Measurements from ENCODE around the gene TMEM219. TPM values are rescaled to one million over a fixed set of nuclear protein-coding genes. Genes with fewer than 3 reads are reported as not detected.

Gene TMEM219
- total RNA-seq, 3 donors from 2014 or later = 111 to 135 (median 128) TPM

DNA sequence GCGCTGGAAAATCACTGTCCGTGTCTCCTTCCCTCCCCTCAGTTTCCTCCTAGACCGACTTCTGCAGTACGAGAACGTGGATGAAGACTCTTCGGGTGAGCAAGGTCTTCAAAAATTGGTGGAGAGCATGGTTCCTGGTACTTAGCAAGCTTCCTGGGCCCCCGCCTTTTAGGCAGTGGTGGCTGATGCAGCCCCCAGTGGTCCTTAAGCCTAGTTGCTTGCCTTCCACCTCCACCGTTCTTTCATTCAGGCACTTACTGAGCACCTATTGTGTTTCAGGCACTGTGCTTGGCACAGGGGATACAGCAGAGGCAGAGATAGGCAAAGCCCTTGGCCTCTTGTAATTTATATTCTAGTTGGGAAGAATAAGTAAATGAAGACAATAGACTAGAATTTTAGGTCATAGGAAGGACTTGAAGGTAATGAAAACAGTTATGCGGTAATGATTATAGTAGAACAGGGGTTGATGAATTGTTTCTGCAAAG is 34.9 kb downstream of the TMEM219 start:
- Histone ChIP-seq H3K36me3 (no peaks in the 10 kb centered on the region), H3K4me3 (peak overlapping the region; percentile 70 to 85 (median 84)), H3K27ac (peak overlapping the region; percentile 96), H3K9me3 (no peaks in the 10 kb centered on the region), H3K4me1 (peaks cover 4 to 10% of the 10 kb centered on the region in 2 donors), H3K27me3 (no peaks in the 10 kb centered on the region)
- DNase-seq (ENCODE audit: low spot score in 2 of 2) = no peak
- TF ChIP-seq, protein P1, sequence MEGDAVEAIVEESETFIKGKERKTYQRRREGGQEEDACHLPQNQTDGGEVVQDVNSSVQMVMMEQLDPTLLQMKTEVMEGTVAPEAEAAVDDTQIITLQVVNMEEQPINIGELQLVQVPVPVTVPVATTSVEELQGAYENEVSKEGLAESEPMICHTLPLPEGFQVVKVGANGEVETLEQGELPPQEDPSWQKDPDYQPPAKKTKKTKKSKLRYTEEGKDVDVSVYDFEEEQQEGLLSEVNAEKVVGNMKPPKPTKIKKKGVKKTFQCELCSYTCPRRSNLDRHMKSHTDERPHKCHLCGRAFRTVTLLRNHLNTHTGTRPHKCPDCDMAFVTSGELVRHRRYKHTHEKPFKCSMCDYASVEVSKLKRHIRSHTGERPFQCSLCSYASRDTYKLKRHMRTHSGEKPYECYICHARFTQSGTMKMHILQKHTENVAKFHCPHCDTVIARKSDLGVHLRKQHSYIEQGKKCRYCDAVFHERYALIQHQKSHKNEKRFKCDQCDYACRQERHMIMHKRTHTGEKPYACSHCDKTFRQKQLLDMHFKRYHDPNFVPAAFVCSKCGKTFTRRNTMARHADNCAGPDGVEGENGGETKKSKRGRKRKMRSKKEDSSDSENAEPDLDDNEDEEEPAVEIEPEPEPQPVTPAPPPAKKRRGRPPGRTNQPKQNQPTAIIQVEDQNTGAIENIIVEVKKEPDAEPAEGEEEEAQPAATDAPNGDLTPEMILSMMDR (IDR thresholded peaks at IDR 0.05) = no peak
- TF ChIP-seq POLR2AphosphoS5 (IDR thresholded peaks at IDR 0.05) = no peak
- TF ChIP-seq POLR2A (IDR thresholded peaks at IDR 0.05) = no peak
- intact Hi-C loops (cut with DNase I; ENCODE audit: low total_unique reads) = no loop called here

DNA sequence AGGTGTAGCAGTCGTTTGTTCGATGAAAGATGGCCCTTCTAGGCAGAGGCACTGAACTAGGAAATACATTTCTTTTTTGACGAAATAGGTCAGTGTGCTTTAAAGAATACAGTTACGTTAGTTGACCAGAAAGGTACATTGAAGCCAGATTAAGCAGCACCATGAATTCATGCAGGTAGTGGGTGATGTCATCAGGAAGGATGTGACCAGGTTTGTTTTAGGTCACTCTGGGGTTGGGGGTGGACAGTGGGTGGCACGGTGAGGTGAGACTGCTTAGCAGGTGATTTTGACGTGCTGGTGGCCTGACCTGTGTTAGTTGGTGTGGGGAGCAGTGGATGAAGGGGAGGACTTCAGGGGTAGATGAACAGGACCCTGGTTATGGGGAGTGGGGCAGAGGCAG is 37.7 kb downstream of the TMEM219 start:
- Histone ChIP-seq H3K4me3 (no peak overlapping the region), H3K9me3 (no peaks in the 10 kb centered on the region), H3K27me3 (no peaks in the 10 kb centered on the region), H3K36me3 (no peaks in the 10 kb centered on the region), H3K4me1 (peaks cover 4% of the 10 kb centered on the region in 2 donors), H3K27ac (no peak overlapping the region)
- TF ChIP-seq POLR2AphosphoS5 (IDR thresholded peaks at IDR 0.05) (no peak), POLR2A (IDR thresholded peaks at IDR 0.05) (no peak)
- TF ChIP-seq, protein P1 (IDR thresholded peaks at IDR 0.05) = no peak
- DNase-seq (ENCODE audit: low spot score in 2 of 2) = no peak
- intact Hi-C loops (cut with DNase I; ENCODE audit: low total_unique reads) = loop anchor here (1.0 kb wide), 1 partner anchor 30 kb away; no protein-coding TSS in a partner anchor

DNA sequence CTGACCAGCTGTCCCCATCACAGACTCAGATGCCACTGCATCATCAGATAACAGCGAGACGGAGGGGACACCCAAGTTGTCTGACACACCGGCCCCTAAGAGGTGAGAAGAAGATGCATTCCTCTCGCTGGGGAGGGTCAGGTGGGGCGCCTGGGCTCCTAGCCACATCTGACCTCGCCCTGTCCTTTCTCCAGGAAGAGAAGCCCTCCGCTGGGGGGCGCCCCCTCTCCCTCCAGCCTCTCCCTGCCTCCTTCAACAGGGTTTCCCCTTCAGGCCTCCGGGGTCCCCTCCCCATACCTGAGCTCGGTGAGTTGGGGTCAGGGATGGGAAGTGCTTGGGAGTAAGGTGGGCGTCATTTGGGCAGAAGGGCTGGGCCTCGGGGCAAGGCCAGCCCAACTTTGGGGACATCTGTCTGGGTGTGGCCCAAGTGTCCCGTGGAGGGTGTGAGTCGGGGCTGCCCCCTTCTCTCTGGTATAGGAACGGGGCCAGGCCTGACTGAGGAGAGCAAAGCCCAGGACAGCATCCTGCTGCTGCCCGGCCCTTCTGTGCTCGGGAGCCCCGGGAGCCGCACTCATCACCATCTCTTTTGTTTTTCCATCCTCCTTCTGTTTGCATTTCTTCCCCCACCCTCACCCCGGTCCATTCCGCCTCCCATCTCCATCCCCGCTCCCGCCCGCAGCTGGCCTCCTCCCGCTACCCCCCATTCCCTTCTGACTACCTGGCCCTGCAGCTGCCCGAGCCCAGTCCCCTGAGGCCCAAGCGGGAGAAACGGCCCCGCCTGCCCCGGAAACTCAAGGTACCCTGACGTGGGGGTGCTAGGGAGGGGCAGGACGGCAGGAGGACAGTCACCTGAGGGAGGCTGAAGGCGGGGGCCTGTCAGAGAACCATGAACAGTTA is 39.1 kb downstream of the TMEM219 start:
- H3K9me3 ChIP-seq = no peaks in the 10 kb centered on the region
- peaks cover 0 to 4% of the 10 kb centered on the region in 2 donors for H3K4me1 ChIP-seq
- DNase-seq (ENCODE audit: low spot score in 2 of 2) = no peak
- TF ChIP-seq POLR2A (IDR thresholded peaks at IDR 0.05) (no peak), POLR2AphosphoS5 (IDR thresholded peaks at IDR 0.05) (no peak)
- TF ChIP-seq, protein P1 (IDR thresholded peaks at IDR 0.05) = no peak
- intact Hi-C loops (cut with DNase I; ENCODE audit: low total_unique reads) = no loop called here
- no peaks in the 10 kb centered on the region for H3K27me3 ChIP-seq
- no peaks in the 10 kb centered on the region for H3K36me3 ChIP-seq
- H3K4me3 ChIP-seq = no peak overlapping the region
- no peak overlapping the region for H3K27ac ChIP-seq

DNA sequence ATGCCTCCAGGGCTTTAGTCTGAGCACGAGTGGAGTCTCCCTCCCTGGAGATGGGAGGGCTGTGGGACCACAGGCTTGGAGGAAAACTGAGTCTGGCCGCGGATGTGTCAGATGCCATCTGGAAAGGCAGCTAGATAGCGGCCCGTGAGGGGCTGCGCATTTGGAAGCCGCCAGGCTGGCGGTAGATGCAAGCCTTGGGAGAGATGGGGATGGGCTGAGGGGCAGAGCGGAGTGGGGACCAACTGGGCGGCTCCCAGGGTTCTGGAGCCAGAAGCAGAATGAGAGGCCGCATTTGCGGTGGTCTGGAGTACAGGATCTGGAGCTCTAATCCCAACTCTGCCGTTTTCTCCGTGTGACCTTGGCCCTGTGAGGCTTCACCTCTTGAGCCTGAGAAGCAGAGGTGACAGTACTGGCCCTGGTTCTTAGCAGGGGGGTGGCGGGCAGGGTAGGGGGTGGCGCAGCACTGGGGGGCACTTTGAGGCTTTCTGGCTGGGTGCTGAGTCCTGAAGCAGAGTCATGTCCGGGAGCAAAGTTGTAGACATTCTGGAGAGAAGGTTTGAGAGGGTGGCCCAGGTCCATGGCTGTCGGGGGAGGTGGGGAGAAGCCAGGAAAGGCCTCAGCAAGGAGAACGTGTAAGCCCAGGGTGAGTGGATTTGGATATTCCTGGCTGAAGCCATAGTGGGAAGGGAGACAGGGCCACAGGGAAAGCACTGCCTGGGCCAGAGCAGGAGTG is 40.9 kb downstream of the TMEM219 start:
- DNase-seq (ENCODE audit: low spot score in 2 of 2) = no peak
- Histone ChIP-seq H3K27ac (no peak overlapping the region), H3K36me3 (no peaks in the 10 kb centered on the region), H3K9me3 (no peaks in the 10 kb centered on the region), H3K27me3 (no peaks in the 10 kb centered on the region), H3K4me1 (no peaks in the 10 kb centered on the region), H3K4me3 (no peak overlapping the region)
- TF ChIP-seq, protein P1 (IDR thresholded peaks at IDR 0.05) = no peak
- no peak for TF ChIP-seq POLR2A (IDR thresholded peaks at IDR 0.05)
- TF ChIP-seq POLR2AphosphoS5 (IDR thresholded peaks at IDR 0.05) = no peak
- intact Hi-C loops (cut with DNase I; ENCODE audit: low total_unique reads) = no loop called here

Measured in breast epithelium (tissue), 4 donors.